ENCODE data around the gene EGLN2.
"Not testable (repeated sequence)": the region's sequence is repeated elsewhere in the genome, so short reads cannot be mapped to it uniquely, and the experiment has no call there.

The EGLN2 gene

DNA sequence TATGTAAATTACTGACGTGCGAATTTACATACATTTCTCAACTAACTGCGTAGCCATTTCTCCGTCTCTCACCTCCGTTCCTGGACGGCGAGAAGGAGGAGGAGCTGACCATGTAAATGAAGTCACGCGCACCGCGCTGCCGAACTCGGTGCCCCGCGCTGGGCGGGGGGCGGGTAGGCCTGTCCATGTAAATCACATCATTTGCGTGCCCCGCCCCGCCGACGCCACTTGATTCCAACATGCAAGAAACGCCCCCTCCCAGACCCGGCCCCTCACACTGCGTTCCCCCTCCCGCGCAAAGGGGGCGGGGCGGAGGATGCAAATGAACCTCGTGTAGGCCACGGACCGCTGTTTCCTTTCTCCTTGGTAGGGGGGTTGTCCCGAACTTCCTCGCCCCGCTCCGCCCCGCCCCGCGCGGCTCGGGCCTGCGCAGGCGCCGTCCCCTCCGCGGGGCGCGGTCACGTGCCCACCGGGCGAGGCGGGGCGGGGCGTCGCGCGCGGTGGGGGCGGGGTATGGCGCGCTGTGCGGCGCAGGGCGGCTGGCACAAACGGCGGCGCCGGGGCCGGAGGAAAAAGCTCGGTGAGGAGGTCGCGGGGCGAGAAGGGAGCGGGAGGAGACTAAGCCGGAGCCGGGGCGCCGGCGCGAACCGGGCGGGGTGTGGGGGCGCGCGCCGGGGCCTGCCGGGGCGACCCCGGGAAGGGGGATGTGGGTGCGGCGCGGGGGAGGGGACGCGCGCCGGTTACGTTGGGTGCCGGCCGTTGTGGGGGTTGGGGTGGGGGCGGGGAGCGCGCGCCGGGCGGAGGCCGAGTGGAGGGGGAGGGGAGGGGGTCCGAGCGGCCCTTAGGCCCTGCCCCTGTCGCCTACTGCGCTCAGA lies at the start of gene EGLN2:
Gene EGLN2 (plus strand): TSS at position 509 of the 875 bp plus-strand sequence. CDS start 1,382 bp downstream, outside the sequence.
- peak; percentile 100 for DNase-seq

DNA sequence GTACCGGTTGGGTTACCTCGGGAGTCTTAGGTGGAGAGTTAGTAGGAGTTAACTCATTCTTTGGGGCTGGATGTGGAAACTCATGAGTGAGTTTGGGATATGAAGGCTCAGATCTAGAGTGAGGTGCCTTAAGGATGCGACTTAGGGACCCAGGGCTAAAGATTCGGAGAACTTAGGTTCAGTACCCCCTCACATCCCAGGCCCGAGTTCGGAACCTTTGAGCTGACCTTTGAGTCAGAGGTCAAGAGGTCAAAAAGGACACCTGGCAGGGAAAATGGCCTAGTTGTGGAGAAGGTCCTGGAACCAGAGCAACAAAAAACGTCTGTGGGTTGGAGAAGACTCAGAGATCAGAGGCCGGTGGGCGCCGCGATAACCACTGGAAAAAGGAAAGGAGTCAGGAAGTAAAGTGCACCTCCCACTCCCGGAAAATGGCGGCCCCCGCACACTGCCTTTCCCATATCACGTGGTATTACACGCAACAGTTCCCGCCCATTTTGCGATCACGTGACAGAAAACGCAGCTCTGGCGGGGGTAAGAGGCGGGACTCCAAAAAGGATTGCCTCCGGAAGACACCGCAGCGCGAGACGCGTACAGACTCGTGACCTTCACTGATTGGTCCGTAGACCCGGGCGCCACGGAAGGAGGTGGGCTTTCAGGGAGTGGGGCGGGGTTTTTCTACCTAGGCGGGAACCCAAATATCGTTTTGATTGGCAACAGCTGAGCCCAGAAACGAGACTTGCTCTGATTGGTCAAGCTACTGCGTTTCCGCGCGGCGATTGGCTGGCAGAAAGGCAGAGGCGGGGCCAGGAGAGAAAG lies 48.7 kb upstream of the EGLN2 start, which contains the start of gene ACTMAP:
Gene ACTMAP (minus strand): TSS at position 420 of the 816 bp plus-strand sequence. CDS start 674 bp downstream, outside the sequence.
- DNase-seq = peak; percentile 99

DNA sequence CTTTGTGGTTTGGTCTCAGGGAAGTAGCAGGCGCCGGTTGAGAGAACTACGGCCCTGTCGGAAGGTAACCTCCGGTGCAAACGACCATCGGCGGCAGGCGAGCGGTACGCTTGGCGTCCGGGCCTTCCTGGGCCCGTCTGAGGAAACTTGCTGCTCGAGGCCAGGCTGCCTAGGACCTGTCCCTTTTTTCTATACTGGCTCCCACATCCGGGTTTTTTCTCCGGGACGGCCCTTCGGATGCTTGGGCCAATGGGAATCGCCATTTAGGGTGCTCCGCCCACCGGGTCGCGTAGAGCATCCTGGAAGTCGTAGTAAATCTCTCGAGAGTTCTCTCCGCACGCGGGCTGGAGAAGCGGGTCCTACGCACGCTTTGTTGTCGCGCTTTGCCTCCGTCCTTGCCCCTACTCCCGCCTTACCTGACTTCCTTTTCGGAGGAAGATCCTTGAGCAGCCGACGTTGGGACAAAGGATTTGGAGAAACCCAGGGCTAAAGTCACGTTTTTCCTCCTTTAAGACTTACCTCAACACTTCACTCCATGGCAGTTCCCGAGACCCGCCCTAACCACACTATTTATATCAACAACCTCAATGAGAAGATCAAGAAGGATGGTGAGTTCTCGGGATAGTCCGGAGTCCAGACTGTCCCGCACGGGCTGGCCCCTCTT lies 48.0 kb upstream of the EGLN2 start, which contains the start of gene SNRPA:
Gene SNRPA (plus strand): TSS at position 330 of the 664 bp plus-strand sequence. CDS start 206 bp downstream, at position 536.
- peak; percentile 96 for DNase-seq

DNA sequence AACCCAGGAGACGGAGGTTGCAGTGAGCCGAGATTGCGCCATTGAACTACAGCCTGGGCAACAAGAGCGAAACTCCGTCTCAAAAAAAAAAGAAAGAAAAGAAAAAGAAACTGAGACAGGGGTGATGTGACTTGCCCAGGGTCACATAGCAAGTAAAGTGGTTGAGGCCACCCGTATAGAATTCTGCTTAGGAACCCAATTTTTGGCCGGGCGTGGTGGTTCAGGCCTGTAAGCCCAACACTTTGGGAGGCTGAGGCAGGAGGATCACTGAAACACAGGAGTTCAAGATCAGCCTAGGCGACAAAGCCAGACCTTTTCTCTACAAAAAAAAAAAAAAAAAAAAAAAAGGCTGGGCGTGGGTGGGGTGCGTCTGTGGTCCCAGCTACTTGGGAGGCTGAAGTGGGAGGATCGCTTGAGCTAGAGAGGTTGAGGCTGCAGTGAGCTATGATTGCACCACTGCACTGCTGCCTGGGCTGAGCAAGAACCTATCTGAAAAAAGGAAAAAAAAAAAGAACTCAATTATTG lies 46.7 kb upstream of the EGLN2 start:
- DNase-seq = no peak

DNA sequence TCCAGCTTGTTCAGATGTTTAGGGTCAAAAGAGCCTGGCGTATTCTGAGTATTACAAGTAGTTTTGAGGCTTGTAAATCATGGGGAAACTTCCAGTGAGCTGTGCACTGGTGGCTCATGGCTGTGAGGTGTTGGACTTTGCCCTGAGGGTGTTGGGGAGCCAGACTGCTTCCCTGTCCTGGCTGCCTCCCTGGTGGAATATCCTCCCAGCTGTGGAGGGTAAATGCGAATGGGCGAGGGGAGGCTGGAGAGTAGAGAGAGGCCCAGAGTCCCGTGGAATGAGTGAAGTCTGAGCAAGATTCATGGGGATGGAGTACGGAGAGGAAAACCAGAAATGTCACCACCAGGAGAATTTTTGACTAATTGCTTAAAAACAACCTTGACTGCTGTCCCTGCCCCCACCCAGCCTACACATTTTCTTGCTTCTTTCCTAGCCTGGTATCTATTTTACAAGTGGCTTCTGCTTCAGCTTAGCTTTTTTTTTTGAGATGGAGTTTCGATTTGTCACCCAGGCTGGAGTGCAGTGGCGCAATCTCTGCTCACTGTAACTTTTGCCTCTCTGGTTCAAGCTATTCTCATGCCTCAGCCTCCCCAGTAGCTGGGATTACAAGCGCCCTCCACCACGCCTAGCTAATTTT lies 44.3 kb upstream of the EGLN2 start:
- peak; percentile 38 for DNase-seq

DNA sequence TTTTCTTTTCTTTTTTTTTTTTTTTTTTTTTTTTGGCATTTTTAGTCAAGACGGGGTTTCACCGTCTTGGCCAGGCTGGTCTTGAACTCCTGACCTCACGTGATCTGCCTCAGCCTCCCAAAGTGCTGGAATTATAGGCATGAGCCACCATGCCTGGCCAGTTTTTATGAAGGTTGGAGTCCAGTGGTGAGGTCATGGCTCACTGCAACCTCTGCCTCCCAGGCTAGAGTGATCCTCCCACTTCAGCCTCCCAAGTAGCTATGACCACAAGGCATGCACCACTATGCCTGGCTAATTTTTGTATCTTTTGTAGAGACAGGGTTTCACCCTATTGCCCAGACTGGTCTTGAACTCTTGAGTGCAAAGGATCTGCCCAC lies 43.8 kb upstream of the EGLN2 start:
- DNase-seq = no peak

DNA sequence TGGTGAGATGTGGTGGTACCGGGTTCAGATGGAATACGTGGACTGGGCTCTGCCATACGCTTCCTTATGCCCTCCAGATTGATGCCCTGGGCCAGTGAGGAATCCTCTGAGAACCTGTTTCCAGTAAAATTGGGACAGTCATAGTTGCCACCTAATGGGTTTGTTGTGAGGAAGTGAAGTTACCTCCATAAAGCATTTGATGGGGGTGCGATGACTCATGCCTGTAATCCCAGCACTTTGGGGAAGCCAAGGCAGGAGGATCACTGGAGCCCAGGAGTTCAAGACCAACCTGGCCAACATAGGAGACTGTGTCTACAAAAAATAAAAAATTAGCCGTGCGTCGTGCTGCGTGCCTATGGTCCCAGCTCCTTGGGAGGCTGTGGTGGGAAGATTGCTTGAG lies 43.2 kb upstream of the EGLN2 start:
- DNase-seq = no peak

DNA sequence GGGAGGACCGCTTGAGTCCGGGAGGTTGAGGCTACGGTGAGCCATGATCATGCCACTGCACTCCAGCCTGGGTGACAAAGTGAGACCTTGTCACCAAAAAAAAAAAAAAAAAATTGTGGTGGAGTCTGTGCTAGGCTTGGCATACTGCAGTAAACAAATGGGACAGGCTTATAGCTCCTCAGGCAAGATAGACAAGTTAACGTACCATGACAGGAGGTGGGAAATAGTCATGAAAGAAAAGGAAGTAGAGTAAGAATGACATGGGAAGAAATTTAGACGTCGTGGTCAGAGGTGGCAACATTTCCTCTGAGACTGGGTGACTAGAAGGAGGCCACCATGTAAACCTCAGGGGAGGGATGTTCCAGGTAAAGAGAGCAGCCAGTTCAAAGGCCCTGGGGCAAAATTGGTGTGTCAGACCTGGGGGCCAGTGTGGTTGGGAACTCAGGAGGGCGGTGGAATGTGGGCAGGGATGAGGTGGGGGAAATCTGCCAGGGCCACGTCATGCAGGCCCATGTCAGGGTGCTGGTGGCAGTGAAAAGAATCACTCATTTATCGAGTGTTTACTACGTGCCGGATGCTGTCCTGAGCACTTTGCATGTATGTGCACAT lies 42.4 kb upstream of the EGLN2 start:
- DNase-seq = no peak

DNA sequence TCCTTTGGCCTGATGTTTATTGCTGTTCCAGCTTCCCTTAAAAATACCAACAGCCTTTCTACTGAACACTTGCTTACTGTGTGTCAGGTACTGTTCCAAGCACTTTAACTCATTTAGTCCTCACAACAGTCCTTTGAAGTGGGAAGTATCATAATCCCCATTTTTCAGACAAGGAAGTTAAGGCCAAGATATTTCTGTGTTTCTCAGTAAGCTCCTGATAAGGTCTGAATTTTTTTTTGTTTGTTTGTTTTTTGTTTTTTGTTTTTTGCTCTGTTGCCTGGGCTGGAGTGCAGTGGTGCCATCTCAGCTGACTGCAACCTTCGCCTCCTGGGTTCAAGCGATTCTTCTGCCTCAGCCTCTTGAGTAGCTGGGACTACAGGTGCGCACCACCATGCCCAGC lies 40.5 kb upstream of the EGLN2 start:
- no peak for DNase-seq

DNA sequence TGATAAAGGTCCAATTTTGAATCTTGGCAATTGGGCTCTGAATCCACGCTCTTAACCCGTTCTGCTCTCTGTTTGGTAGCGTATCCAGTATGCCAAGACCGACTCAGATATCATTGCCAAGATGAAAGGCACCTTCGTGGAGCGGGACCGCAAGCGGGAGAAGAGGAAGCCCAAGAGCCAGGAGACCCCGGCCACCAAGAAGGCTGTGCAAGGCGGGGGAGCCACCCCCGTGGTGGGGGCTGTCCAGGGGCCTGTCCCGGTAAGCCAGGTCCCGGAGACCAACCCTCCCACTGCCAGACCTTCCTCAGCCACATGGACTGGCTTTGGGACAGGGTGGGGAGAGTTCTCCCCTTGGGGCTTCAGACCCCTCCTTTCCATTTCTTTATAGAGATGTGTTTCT lies 39.6 kb upstream of the EGLN2 start:
- no peak for DNase-seq

DNA sequence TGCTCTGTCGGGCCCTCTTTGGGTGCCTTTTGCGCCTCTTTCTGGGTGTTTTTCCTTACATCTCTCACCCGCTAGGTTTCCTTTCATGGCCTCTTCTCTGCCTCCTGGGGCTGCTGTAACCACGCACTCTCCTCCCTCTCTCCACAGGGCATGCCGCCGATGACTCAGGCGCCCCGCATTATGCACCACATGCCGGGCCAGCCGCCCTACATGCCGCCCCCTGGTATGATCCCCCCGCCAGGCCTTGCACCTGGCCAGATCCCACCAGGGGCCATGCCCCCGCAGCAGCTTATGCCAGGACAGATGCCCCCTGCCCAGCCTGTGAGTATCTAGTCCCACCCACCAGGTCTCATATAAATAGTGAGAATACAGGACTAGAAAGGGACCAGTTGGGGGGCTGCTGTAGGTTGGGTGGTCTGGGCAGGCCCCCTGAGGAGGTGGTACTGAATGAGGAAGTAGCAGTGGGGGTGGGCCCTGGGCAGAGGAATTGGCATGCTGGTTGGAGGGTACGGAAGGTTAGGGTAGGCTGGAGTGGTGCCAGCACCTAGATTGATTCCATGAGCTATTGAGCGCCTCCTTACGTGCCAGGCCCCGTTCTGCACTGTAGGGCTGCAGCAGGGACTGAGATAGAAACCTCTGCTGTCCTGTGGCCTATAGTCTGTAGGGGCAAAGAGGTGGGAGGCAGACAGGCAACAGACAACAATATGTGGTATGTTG lies 36.1 kb upstream of the EGLN2 start:
- no peak for DNase-seq

DNA sequence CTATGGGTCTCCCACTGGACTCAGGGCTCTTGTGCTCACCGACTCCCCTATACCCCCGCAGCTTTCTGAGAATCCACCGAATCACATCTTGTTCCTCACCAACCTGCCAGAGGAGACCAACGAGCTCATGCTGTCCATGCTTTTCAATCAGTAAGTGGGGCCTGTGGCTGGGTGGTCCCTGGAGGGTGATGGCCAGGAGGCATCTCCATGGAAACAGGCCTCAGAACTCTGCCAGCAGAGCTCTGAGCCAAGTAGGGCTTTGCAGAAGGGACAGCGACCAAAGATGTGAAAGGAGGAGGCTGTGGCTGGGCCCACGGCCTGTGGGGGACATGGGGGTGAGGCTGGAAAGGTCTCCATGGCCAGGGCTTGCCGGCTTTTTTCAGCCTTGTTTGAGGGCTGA lies 35.5 kb upstream of the EGLN2 start:
- DNase-seq = no peak

DNA sequence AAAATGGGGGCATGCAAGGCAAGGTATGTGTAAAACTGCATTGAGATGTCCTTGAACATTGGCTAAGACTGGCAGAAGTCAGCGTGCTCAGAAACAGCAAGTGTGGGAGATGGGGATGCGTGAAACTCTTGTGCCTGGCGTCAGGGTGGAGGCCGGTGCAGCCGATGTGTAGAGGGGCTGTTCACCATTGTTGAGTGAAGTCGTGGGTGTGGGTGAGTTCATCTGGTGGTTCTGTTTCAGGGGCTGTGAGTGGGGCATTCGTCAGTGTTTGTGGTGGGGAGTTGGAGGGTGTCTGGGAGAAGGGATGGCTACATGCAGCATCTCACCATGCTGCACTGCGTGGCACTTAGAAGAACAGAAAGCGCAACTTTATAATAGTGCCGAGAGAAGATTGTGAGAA lies 35.0 kb upstream of the EGLN2 start:
- no peak for DNase-seq

DNA sequence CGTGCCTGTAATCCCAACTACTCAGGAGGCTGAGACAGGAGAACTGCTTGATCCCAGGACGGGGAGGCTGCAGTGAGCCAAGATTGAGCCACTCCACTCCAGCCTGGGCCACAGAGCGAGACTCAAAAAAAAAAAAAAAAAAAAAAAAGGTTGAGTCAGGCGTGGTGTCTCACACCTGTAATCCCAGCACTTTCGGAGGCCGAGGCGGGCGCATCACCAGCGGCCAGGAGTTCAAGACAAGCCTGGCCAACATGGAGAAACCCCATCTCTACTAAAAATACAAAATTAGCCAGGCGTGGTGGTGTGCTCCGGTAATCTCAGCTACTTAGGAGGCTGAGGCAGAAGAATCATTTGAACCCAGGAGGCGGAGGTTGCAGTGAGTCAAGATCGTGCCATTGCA lies 32.6 kb upstream of the EGLN2 start:
- not testable (repeated sequence) for DNase-seq

DNA sequence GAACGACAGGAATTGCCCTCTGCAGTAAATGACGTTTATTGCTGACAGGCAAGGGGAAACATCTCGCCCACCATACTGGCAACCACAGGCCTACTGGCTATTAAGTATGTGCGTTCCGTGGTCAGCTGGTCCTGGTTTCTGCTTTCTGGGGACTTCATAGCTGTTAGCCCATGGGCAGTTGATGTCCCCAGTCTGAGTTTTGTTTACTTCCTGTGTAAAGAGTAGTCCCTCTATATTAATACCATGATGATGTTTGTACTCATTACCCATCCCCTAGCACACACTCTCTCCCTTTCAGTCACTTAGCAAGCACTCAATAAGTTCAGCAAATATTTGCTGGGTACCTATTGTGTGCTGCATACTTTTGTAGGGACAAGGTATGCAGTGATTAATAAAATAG lies 30.1 kb upstream of the EGLN2 start:
- no peak for DNase-seq

DNA sequence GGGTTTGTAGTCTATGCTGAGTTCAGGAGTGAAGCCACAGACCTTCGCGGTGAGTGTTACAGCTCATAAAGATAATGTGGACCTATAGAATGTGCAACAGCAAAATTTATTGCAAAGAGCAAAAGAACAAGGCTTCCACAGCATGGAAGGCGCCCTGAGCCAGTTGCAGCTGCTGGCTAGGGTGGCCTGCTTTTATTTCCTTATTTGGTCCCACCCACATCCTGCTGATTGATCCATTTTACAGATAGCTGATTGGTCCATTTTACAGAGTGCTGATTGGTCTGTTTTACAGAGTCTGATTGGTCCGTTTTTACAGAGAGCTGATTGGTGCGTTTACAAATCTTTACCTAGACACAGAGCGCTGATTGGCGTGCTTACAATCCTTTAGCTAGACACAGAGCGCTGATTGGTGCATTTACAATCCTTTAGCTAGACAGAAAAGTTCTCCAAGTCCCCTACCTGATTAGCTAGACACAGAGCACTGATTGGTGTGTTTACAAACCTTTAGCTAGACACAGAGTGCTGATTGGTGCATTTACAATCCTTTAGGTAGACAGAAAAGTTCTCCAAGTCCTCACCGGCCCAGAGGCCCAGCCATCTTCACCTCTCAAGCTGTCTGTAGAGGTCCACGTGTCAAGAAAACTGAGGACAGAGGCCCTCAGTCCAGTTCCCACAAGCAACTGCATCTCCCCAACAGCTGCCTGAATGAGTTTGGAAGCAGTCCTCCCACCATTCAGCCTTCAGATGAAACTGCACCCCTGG lies 27.7 kb upstream of the EGLN2 start:
- DNase-seq = not testable (repeated sequence)

DNA sequence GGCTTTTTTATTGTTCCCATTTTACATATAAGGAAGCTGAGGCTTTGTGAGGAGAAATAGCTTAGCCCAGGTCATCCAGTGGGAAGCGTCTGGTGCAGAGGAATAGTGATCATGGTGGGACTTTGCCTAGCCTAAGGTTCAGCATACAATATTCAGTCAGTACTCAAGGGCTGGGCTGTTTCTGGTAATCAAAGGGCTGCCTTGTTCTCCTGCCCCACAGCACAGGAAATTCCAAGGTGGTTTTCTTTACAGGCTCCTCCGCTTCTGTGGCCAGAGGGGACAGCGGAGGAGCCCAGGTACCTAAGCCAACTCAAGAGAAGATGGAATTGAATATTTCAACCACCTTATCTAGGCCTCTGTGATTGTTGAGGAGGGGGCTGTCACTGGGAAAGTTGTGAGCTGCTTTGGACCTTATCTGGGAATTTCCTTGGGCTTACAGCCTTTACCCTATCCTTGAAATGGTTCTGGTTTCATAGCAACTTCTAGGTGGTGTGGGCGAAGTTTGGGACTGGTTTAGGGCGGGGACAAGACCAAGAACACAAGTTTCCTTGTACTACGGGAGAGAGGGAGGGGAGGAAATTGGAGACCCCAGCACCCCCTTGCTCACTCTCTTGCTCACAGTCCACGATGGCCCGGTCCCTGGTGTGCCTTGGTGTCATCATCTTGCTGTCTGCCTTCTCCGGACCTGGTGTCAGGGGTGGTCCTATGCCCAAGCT lies 23.9 kb upstream of the EGLN2 start, which contains the start of gene MIA:
Gene MIA (plus strand): TSS at position 606 of the 716 bp plus-strand sequence. CDS start 22 bp downstream, at position 628.
- DNase-seq = no peak

DNA sequence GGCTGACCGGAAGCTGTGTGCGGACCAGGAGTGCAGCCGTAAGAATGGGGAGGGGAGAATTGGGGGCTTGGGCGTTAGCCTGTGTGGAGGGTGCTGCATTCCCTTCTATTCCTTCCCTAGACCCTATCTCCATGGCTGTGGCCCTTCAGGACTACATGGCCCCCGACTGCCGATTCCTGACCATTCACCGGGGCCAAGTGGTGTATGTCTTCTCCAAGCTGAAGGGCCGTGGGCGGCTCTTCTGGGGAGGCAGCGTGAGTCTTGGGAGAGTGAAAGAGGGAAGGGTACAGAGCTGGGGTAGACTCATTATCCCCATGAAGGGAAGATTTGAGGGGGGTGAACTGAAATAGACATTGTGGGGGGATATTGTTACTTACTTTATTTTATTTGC lies 23.4 kb upstream of the EGLN2 start:
- no peak for DNase-seq

DNA sequence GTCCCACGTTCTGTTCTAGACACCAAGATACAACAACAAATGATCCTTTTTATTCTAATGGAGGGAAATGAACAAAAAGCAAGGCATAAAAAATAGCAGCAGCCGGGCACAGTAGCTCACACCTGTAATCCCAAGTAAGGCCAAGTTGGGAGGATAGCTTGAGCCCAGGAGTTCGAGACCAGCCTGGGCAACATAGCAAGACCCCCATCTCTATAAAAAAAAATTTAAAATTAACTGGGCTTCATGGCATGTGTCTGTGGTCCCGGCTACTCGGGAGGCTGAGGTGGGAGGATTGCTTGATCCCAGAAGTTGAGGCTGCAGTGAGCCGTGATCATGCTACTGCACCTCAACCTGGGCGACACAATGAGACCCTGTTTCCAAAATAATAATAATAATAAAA lies 22.6 kb upstream of the EGLN2 start:
- DNase-seq = no peak
